Measurements from ENCODE around the gene CORO7. TPM values are rescaled to one million over a fixed set of nuclear protein-coding genes. Genes with fewer than 3 reads are reported as not detected.

The CORO7 gene
- total and polyA plus RNA-seq, 5 donors from 2014 or later, result 52.5 to 718 (median 63.6) TPM

- Mint-ChIP-seq H3K36me3 (no peaks in the 10 kb centered on the region), H3K4me1 (peaks cover 0 to 11% (median 4%) of the 10 kb centered on the region in 4 donors), H3K27me3 (no peaks in the 10 kb centered on the region), H3K27ac (no peak overlapping the region), H3K4me3 (no peak overlapping the region), H3K9me3 (no peaks in the 10 kb centered on the region)
- no peaks in the 10 kb centered on the region for H3K9me3 ChIP-seq (ENCODE audit: control insufficient read depth in 2 of 2, low read length in 2 of 2)
- H3K27me3 ChIP-seq (ENCODE audit: control insufficient read depth, insufficient read depth, low read length), result no peaks in the 10 kb centered on the region
- peaks cover 14% of the 10 kb centered on the region for H3K36me3 ChIP-seq (ENCODE audit: control insufficient read depth, insufficient read depth, low read length)
- no peak for ATAC-seq (ENCODE audit: low read depth in 2 of 2)
- DNase-seq, result no peak
- H3K4me1 ChIP-seq (ENCODE audit: control insufficient read depth, insufficient read depth, low read length, poor library complexity, severe bottlenecking), result no peaks in the 10 kb centered on the region
- no peak overlapping the region for H3K4me3 ChIP-seq (ENCODE audit: low read depth, low read length)
- H3K27ac ChIP-seq (ENCODE audit: insufficient read depth, low read length, poor library complexity, severe bottlenecking), result no peak overlapping the region
Measured at GRCh38 chr16:4340443-4340842, 76.0 kb downstream of the CORO7 start.

GRCh38 chr16:4339909-4340308 lies 76.5 kb downstream of the CORO7 start:
- Mint-ChIP-seq H3K4me1 (peaks cover 0 to 8% (median 2%) of the 10 kb centered on the region in 4 donors), H3K36me3 (no peaks in the 10 kb centered on the region), H3K9me3 (no peaks in the 10 kb centered on the region), H3K4me3 (no peak overlapping the region), H3K27me3 (no peaks in the 10 kb centered on the region), H3K27ac (no peak overlapping the region)
- Histone ChIP-seq H3K27ac (ENCODE audit: insufficient read depth, low read length, poor library complexity, severe bottlenecking) (no peak overlapping the region), H3K4me3 (ENCODE audit: low read depth, low read length) (no peak overlapping the region), H3K36me3 (ENCODE audit: control insufficient read depth, insufficient read depth, low read length) (peaks cover 14% of the 10 kb centered on the region), H3K27me3 (ENCODE audit: control insufficient read depth, insufficient read depth, low read length) (no peaks in the 10 kb centered on the region), H3K4me1 (ENCODE audit: control insufficient read depth, insufficient read depth, low read length, poor library complexity, severe bottlenecking) (no peaks in the 10 kb centered on the region), H3K9me3 (ENCODE audit: control insufficient read depth in 2 of 2, low read length in 2 of 2) (no peaks in the 10 kb centered on the region)
- ATAC-seq (ENCODE audit: low read depth in 2 of 2) (no peak), DNase-seq (no peak)

GRCh38 chr16:4339455-4339854 lies 76.9 kb downstream of the CORO7 start:
- no peak overlapping the region for H3K4me3 Mint-ChIP-seq
- H3K9me3 Mint-ChIP-seq, result no peaks in the 10 kb centered on the region
- peaks cover 0 to 6% (median 0%) of the 10 kb centered on the region in 4 donors for H3K4me1 Mint-ChIP-seq
- H3K27me3 Mint-ChIP-seq, result no peaks in the 10 kb centered on the region
- ATAC-seq (ENCODE audit: low read depth in 2 of 2), result no peak
- no peaks in the 10 kb centered on the region for H3K9me3 ChIP-seq (ENCODE audit: control insufficient read depth in 2 of 2, low read length in 2 of 2)
- no peaks in the 10 kb centered on the region for H3K4me1 ChIP-seq (ENCODE audit: control insufficient read depth, insufficient read depth, low read length, poor library complexity, severe bottlenecking)
- H3K36me3 Mint-ChIP-seq, result no peaks in the 10 kb centered on the region
- H3K27me3 ChIP-seq (ENCODE audit: control insufficient read depth, insufficient read depth, low read length), result no peaks in the 10 kb centered on the region
- no peak overlapping the region for H3K27ac Mint-ChIP-seq
- H3K4me3 ChIP-seq (ENCODE audit: low read depth, low read length), result no peak overlapping the region
- no peak overlapping the region for H3K27ac ChIP-seq (ENCODE audit: insufficient read depth, low read length, poor library complexity, severe bottlenecking)
- H3K36me3 ChIP-seq (ENCODE audit: control insufficient read depth, insufficient read depth, low read length), result peaks cover 14% of the 10 kb centered on the region
- no peak for DNase-seq

- DNase-seq (no peak), ATAC-seq (ENCODE audit: low read depth in 2 of 2) (no peak)
- H3K4me1 ChIP-seq (ENCODE audit: control insufficient read depth, insufficient read depth, low read length, poor library complexity, severe bottlenecking), result no peaks in the 10 kb centered on the region
- H3K9me3 ChIP-seq (ENCODE audit: control insufficient read depth in 2 of 2, low read length in 2 of 2), result no peaks in the 10 kb centered on the region
- Mint-ChIP-seq H3K4me3 (no peak overlapping the region), H3K27ac (no peak overlapping the region), H3K9me3 (no peaks in the 10 kb centered on the region), H3K4me1 (peaks cover 0 to 4% (median 0%) of the 10 kb centered on the region in 4 donors), H3K36me3 (no peaks in the 10 kb centered on the region), H3K27me3 (no peaks in the 10 kb centered on the region)
- H3K36me3 ChIP-seq (ENCODE audit: control insufficient read depth, insufficient read depth, low read length), result peaks cover 14% of the 10 kb centered on the region
- no peaks in the 10 kb centered on the region for H3K27me3 ChIP-seq (ENCODE audit: control insufficient read depth, insufficient read depth, low read length)
- H3K4me3 ChIP-seq (ENCODE audit: low read depth, low read length), result no peak overlapping the region
- no peak overlapping the region for H3K27ac ChIP-seq (ENCODE audit: insufficient read depth, low read length, poor library complexity, severe bottlenecking)
Measured at GRCh38 chr16:4338712-4339299, 77.6 kb downstream of the CORO7 start.

- Histone ChIP-seq H3K27ac (ENCODE audit: insufficient read depth, low read length, poor library complexity, severe bottlenecking) (no peak overlapping the region), H3K4me1 (ENCODE audit: control insufficient read depth, insufficient read depth, low read length, poor library complexity, severe bottlenecking) (no peaks in the 10 kb centered on the region), H3K4me3 (ENCODE audit: low read depth, low read length) (no peak overlapping the region), H3K27me3 (ENCODE audit: control insufficient read depth, insufficient read depth, low read length) (no peaks in the 10 kb centered on the region), H3K36me3 (ENCODE audit: control insufficient read depth, insufficient read depth, low read length) (peaks cover 14% of the 10 kb centered on the region), H3K9me3 (ENCODE audit: control insufficient read depth in 2 of 2, low read length in 2 of 2) (no peaks in the 10 kb centered on the region)
- H3K36me3 Mint-ChIP-seq, result no peaks in the 10 kb centered on the region
- no peak overlapping the region for H3K4me3 Mint-ChIP-seq
- ATAC-seq (ENCODE audit: low read depth in 2 of 2), result no peak
- no peak overlapping the region for H3K27ac Mint-ChIP-seq
- DNase-seq, result no peak
- H3K4me1 Mint-ChIP-seq, result no peaks in the 10 kb centered on the region
- H3K27me3 Mint-ChIP-seq, result no peaks in the 10 kb centered on the region
- H3K9me3 Mint-ChIP-seq, result no peaks in the 10 kb centered on the region
Measured at GRCh38 chr16:4338125-4338582, 78.2 kb downstream of the CORO7 start.

- no peak for DNase-seq
- Histone ChIP-seq H3K4me3 (ENCODE audit: low read depth, low read length) (no peak overlapping the region), H3K36me3 (ENCODE audit: control insufficient read depth, insufficient read depth, low read length) (peaks cover 14% of the 10 kb centered on the region), H3K9me3 (ENCODE audit: control insufficient read depth in 2 of 2, low read length in 2 of 2) (no peaks in the 10 kb centered on the region), H3K4me1 (ENCODE audit: control insufficient read depth, insufficient read depth, low read length, poor library complexity, severe bottlenecking) (no peaks in the 10 kb centered on the region), H3K27ac (ENCODE audit: insufficient read depth, low read length, poor library complexity, severe bottlenecking) (no peak overlapping the region), H3K27me3 (ENCODE audit: control insufficient read depth, insufficient read depth, low read length) (no peaks in the 10 kb centered on the region)
- ATAC-seq (ENCODE audit: low read depth in 2 of 2), result no peak
- H3K9me3 Mint-ChIP-seq, result no peaks in the 10 kb centered on the region
- no peaks in the 10 kb centered on the region for H3K36me3 Mint-ChIP-seq
- no peak overlapping the region for H3K27ac Mint-ChIP-seq
- no peaks in the 10 kb centered on the region for H3K27me3 Mint-ChIP-seq
- no peaks in the 10 kb centered on the region for H3K4me1 Mint-ChIP-seq
- no peak overlapping the region for H3K4me3 Mint-ChIP-seq
Measured at GRCh38 chr16:4337540-4338088, 78.8 kb downstream of the CORO7 start.

- Histone ChIP-seq H3K36me3 (ENCODE audit: control insufficient read depth, insufficient read depth, low read length) (peaks cover 14% of the 10 kb centered on the region), H3K9me3 (ENCODE audit: control insufficient read depth in 2 of 2, low read length in 2 of 2) (no peaks in the 10 kb centered on the region), H3K27ac (ENCODE audit: insufficient read depth, low read length, poor library complexity, severe bottlenecking) (no peak overlapping the region), H3K27me3 (ENCODE audit: control insufficient read depth, insufficient read depth, low read length) (no peaks in the 10 kb centered on the region), H3K4me3 (ENCODE audit: low read depth, low read length) (no peak overlapping the region), H3K4me1 (ENCODE audit: control insufficient read depth, insufficient read depth, low read length, poor library complexity, severe bottlenecking) (no peaks in the 10 kb centered on the region)
- no peak overlapping the region for H3K4me3 Mint-ChIP-seq
- H3K27ac Mint-ChIP-seq, result no peak overlapping the region
- no peaks in the 10 kb centered on the region for H3K27me3 Mint-ChIP-seq
- DNase-seq (no peak), ATAC-seq (ENCODE audit: low read depth in 2 of 2) (no peak)
- H3K4me1 Mint-ChIP-seq, result no peaks in the 10 kb centered on the region
- no peaks in the 10 kb centered on the region for H3K9me3 Mint-ChIP-seq
- H3K36me3 Mint-ChIP-seq, result no peaks in the 10 kb centered on the region
Measured at GRCh38 chr16:4336701-4337539, 79.5 kb downstream of the CORO7 start.
